Measurements from ENCODE around the gene SUGCT. TPM values are rescaled to one million over a fixed set of nuclear protein-coding genes. Genes with fewer than 3 reads are reported as not detected.

Gene SUGCT
- total RNA-seq, 1 experiment from 2014 or later: 9.9 TPM

DNA sequence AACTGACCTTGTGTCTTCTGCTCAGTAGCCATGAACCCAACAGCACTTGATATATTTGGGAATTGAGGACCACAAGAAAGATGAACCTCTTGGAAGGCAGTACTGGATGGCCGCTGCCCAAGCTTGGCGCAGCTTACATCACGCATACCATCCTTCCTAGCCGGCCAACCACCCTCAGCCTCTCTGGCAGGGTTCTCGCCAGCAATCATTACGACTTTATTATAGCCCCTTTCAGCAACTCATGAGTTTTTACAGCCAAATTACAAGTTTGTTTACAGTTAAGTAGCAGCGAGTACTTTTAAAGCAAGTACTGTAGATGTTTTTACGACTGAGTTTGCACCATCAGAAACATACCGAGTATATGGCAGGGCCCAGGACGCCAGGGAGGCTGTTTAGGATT lies 769.1 kb downstream of the SUGCT start:
- Mint-ChIP-seq H3K27me3 (ENCODE audit: insufficient read depth, unreplicated experiment) (no peaks in the 10 kb centered on the region), H3K27ac (ENCODE audit: unreplicated experiment) (no peak overlapping the region), H3K4me1 (ENCODE audit: low read depth, unreplicated experiment) (peaks cover 10% of the 10 kb centered on the region), H3K9me3 (ENCODE audit: unreplicated experiment) (no peaks in the 10 kb centered on the region), H3K36me3 (ENCODE audit: insufficient read depth, unreplicated experiment) (no peaks in the 10 kb centered on the region), H3K4me3 (ENCODE audit: unreplicated experiment) (no peak overlapping the region)
- Histone ChIP-seq H3K27me3 (replicated peaks; ENCODE audit: control insufficient read depth, insufficient read depth, low read length) (no peaks in the 10 kb centered on the region), H3K9me3 (no peaks in the 10 kb centered on the region), H3K4me1 (no peaks in the 10 kb centered on the region), H3K4me3 (ENCODE audit: low read depth, low read length) (no peak overlapping the region), H3K36me3 (ENCODE audit: control insufficient read depth, insufficient read depth, low read length) (no peaks in the 10 kb centered on the region)
- BruUV-seq (replicated peaks): no TSS peak
- no peak for DNase-seq
- POLR2A ChIA-PET: no interaction called here
- intact Hi-C loops (cut with micrococcal nuclease; ENCODE audit: unreplicated experiment): no loop called here
- CTCF ChIA-PET: no interaction called here
- TF ChIP-seq, protein P1, sequence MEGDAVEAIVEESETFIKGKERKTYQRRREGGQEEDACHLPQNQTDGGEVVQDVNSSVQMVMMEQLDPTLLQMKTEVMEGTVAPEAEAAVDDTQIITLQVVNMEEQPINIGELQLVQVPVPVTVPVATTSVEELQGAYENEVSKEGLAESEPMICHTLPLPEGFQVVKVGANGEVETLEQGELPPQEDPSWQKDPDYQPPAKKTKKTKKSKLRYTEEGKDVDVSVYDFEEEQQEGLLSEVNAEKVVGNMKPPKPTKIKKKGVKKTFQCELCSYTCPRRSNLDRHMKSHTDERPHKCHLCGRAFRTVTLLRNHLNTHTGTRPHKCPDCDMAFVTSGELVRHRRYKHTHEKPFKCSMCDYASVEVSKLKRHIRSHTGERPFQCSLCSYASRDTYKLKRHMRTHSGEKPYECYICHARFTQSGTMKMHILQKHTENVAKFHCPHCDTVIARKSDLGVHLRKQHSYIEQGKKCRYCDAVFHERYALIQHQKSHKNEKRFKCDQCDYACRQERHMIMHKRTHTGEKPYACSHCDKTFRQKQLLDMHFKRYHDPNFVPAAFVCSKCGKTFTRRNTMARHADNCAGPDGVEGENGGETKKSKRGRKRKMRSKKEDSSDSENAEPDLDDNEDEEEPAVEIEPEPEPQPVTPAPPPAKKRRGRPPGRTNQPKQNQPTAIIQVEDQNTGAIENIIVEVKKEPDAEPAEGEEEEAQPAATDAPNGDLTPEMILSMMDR (IDR thresholded peaks at IDR 0.05; ENCODE audit: insufficient read depth in 1 of 2, low read depth in 1 of 2, low read length in 1 of 2, severe bottlenecking in 1 of 2, unreplicated experiment in 1 of 2): no peak

DNA sequence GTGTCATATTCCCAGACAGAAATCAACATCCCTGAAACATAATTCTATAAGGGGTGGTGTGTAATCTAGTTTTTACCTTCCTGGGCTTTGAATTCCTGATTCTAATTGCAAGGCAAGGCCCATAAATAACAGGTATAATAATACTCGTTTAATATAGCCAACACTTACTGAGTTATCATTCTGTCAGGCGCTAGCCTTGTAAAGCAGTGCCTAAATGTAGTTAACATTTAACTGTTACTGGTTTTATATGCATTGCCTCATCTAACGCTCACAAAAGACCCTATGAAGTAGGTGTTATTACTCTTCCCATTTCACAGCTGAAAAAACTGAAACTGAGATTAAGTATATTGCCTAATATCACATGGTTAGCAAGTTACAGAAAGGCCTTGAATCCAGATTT lies 772.5 kb downstream of the SUGCT start:
- no peaks in the 10 kb centered on the region for H3K4me1 ChIP-seq
- ChIA-PET POLR2A (no interaction called here), CTCF (interaction anchor here (0.9 kb wide), 1 partner anchor 133 kb away, joined by 3 read pairs; no protein-coding TSS in a partner anchor)
- Mint-ChIP-seq H3K4me1 (ENCODE audit: low read depth, unreplicated experiment) (no peaks in the 10 kb centered on the region), H3K9me3 (ENCODE audit: unreplicated experiment) (no peaks in the 10 kb centered on the region), H3K36me3 (ENCODE audit: insufficient read depth, unreplicated experiment) (no peaks in the 10 kb centered on the region), H3K4me3 (ENCODE audit: unreplicated experiment) (no peak overlapping the region), H3K27ac (ENCODE audit: unreplicated experiment) (no peak overlapping the region), H3K27me3 (ENCODE audit: insufficient read depth, unreplicated experiment) (no peaks in the 10 kb centered on the region)
- no peak for DNase-seq
- TF ChIP-seq, protein P1 (IDR thresholded peaks at IDR 0.05; ENCODE audit: insufficient read depth in 1 of 2, low read depth in 1 of 2, low read length in 1 of 2, severe bottlenecking in 1 of 2, unreplicated experiment in 1 of 2): no peak
- H3K9me3 ChIP-seq: no peaks in the 10 kb centered on the region
- H3K27me3 ChIP-seq (replicated peaks; ENCODE audit: control insufficient read depth, insufficient read depth, low read length): no peaks in the 10 kb centered on the region
- no TSS peak for BruUV-seq (replicated peaks)
- H3K4me3 ChIP-seq (ENCODE audit: low read depth, low read length): no peak overlapping the region
- no peaks in the 10 kb centered on the region for H3K36me3 ChIP-seq (ENCODE audit: control insufficient read depth, insufficient read depth, low read length)
- intact Hi-C loops (cut with micrococcal nuclease; ENCODE audit: unreplicated experiment): no loop called here

DNA sequence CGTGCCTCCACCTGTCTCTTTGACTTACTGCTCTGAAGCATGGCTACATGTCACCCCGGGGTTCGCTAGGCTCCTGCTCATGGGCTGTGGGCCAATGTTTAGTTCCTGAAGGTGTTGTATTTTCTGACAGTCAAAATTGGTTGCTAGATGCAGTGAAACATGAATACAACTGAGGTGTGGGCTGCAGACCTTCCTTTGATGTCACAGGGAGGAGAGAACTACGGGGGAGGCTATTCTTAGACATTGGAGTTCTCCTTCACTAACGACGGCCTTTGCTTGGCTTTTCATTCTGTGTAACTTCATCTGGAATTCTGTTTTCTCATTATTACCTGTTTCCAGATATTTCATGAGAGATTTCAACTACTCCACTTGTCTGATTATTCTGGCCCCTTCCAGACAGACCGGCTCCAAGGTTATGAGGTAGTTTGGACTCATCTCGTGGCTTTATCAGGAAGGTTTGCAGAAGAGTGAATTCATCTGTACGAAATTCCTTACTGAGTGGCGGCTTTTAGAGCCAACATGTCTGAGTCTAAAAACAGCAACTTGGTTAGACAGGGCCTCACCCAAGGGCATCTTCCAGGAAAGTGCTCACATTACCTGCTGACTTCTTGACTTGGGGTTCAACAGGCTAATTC lies 774.7 kb downstream of the SUGCT start:
- no peaks in the 10 kb centered on the region for H3K27me3 ChIP-seq (replicated peaks; ENCODE audit: control insufficient read depth, insufficient read depth, low read length)
- H3K4me3 ChIP-seq (ENCODE audit: low read depth, low read length): no peak overlapping the region
- peaks cover under 1% of the 10 kb centered on the region; the same call in 1 of the 2 replicates for H3K4me1 ChIP-seq
- DNase-seq: no peak
- ChIA-PET CTCF (no interaction called here), POLR2A (no interaction called here)
- no peak overlapping the region for H3K27ac Mint-ChIP-seq (ENCODE audit: unreplicated experiment)
- TF ChIP-seq, protein P1 (IDR thresholded peaks at IDR 0.05; ENCODE audit: insufficient read depth in 1 of 2, low read depth in 1 of 2, low read length in 1 of 2, severe bottlenecking in 1 of 2, unreplicated experiment in 1 of 2): no peak
- H3K9me3 ChIP-seq: no peaks in the 10 kb centered on the region
- BruUV-seq (replicated peaks): no TSS peak
- H3K9me3 Mint-ChIP-seq (ENCODE audit: unreplicated experiment): no peaks in the 10 kb centered on the region
- H3K4me3 Mint-ChIP-seq (ENCODE audit: unreplicated experiment): no peak overlapping the region
- intact Hi-C loops (cut with micrococcal nuclease; ENCODE audit: unreplicated experiment): no loop called here
- no peaks in the 10 kb centered on the region for H3K36me3 ChIP-seq (ENCODE audit: control insufficient read depth, insufficient read depth, low read length)
- H3K4me1 Mint-ChIP-seq (ENCODE audit: low read depth, unreplicated experiment): no peaks in the 10 kb centered on the region
- H3K27me3 Mint-ChIP-seq (ENCODE audit: insufficient read depth, unreplicated experiment): no peaks in the 10 kb centered on the region
- H3K36me3 Mint-ChIP-seq (ENCODE audit: insufficient read depth, unreplicated experiment): no peaks in the 10 kb centered on the region

Other genes starting within 250 kb of the SUGCT start
- 45.8 and 45.9 TPM in 2 replicates for gene CDK13, start 184.7 kb upstream of the SUGCT start, total RNA-seq (2022)
- 34.0 and 39.7 TPM in 2 replicates for gene MPLKIP, start 383 bp upstream of the SUGCT start, total RNA-seq (2022)